ENCODE measurements around the gene TRMT6.

The TRMT6 gene

GRCh38 chr20:5893052-5893451 is 57.3 kb downstream of the TRMT6 start:
- no peak for DNase-seq

GRCh38 chr20:5890773-5891441 is 59.4 kb downstream of the TRMT6 start:
- no peak for DNase-seq

- no peak for DNase-seq
Observed at GRCh38 chr20:5888041-5888440, 62.3 kb downstream of the TRMT6 start.

GRCh38 chr20:5887386-5887785 is 62.9 kb downstream of the TRMT6 start:
- DNase-seq, result no peak
